ENCODE data around the gene CPXM2.

DNA sequence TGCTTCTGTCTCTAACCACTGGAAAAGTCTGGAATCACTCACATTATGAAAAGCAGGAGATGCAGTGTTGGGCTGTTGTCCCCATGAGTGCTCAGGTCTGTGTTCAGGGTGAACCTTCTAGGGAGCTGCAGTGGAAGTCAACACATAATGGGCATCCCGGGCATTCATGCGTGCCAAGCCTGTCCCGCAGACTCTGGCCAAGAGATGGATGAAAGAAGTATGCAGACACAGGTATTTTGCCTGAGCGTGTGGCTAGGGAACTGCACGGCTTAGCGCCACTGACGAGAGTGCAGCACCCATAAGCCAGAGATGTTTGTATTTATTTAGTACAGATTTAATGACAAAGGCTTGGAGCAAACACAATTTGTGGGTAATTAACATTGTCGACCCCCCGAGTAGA, 140.7 kb downstream of the CPXM2 start:
- TF ChIP-seq, protein P1, sequence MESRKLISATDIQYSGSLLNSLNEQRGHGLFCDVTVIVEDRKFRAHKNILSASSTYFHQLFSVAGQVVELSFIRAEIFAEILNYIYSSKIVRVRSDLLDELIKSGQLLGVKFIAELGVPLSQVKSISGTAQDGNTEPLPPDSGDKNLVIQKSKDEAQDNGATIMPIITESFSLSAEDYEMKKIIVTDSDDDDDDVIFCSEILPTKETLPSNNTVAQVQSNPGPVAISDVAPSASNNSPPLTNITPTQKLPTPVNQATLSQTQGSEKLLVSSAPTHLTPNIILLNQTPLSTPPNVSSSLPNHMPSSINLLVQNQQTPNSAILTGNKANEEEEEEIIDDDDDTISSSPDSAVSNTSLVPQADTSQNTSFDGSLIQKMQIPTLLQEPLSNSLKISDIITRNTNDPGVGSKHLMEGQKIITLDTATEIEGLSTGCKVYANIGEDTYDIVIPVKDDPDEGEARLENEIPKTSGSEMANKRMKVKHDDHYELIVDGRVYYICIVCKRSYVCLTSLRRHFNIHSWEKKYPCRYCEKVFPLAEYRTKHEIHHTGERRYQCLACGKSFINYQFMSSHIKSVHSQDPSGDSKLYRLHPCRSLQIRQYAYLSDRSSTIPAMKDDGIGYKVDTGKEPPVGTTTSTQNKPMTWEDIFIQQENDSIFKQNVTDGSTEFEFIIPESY (IDR thresholded peaks at IDR 0.05) = no peak
- TF ChIP-seq ZNF384 (IDR thresholded peaks at IDR 0.05; ENCODE audit: borderline replicate concordance, low read depth, low read length) (no peak), RCOR1 (conservative IDR thresholded peaks at IDR 0.05; ENCODE audit: low read depth, low read length) (no peak), SIX5 (IDR thresholded peaks at IDR 0.05; ENCODE audit: low read depth, low read length, severe bottlenecking) (no peak), EZH2 (IDR thresholded peaks at IDR 0.05; ENCODE audit: borderline replicate concordance, control insufficient read depth, low read depth, low read length) (no peak), POLR2AphosphoS5 (IDR thresholded peaks at IDR 0.05; ENCODE audit: low read length) (no peak), MYC (IDR thresholded peaks at IDR 0.05; ENCODE audit: insufficient read depth, insufficient read length, insufficient replicate concordance, low read length, severe bottlenecking) (no peak), RELA (IDR thresholded peaks at IDR 0.05; ENCODE audit: borderline replicate concordance, partially characterized antibody) (no peak), POLR2A (IDR thresholded peaks at IDR 0.05; ENCODE audit: low read depth, low read length) (no peak), TAF1 (IDR thresholded peaks at IDR 0.05; ENCODE audit: borderline replicate concordance, low read depth, low read length) (no peak), JUND (IDR thresholded peaks at IDR 0.05; ENCODE audit: low read depth, low read length) (no peak), TCF7 (IDR thresholded peaks at IDR 0.05; ENCODE audit: borderline replicate concordance) (no peak)
- TF ChIP-seq, protein P2, sequence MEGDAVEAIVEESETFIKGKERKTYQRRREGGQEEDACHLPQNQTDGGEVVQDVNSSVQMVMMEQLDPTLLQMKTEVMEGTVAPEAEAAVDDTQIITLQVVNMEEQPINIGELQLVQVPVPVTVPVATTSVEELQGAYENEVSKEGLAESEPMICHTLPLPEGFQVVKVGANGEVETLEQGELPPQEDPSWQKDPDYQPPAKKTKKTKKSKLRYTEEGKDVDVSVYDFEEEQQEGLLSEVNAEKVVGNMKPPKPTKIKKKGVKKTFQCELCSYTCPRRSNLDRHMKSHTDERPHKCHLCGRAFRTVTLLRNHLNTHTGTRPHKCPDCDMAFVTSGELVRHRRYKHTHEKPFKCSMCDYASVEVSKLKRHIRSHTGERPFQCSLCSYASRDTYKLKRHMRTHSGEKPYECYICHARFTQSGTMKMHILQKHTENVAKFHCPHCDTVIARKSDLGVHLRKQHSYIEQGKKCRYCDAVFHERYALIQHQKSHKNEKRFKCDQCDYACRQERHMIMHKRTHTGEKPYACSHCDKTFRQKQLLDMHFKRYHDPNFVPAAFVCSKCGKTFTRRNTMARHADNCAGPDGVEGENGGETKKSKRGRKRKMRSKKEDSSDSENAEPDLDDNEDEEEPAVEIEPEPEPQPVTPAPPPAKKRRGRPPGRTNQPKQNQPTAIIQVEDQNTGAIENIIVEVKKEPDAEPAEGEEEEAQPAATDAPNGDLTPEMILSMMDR (IDR thresholded peaks at IDR 0.05 in 2 of 3, conservative IDR thresholded peaks at IDR 0.05 in 1 of 3; ENCODE audit: control insufficient read depth in 2 of 3, extremely low read depth in 1 of 3, insufficient read depth in 1 of 3, low read depth in 3 of 3, low read length in 3 of 3) = no peak
